ENCODE results near the gene RXRA. TPM values are rescaled to one million over a fixed set of nuclear protein-coding genes. Genes with fewer than 3 reads are reported as not detected.

Gene RXRA
- total RNA-seq, 1 donor from 2014 or later: 20.5 TPM

DNA sequence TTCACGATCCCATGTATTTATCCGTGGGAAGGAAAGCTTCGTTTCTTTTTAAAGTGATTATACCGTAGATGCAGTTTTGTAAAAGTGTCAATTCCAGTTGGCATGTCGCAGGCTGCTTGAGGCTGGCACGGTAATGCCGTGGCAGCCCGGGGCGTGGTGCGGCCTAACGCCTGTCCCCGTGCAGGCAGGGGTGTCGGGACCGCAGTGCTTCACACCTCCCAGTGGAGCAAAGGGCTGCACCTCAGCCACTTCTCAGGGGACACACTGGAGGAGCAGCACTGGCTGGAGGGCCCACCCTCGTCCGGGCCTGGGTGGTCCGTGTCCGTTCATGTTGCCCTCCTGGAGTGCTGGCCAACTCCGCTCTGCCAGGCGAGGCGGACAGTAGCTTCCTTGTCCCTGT, 103.2 kb downstream of the RXRA start:
- no peak overlapping the region for H3K4me3 Mint-ChIP-seq (ENCODE audit: unreplicated experiment)
- no peak for DNase-seq
- TF ChIP-seq, protein P1, sequence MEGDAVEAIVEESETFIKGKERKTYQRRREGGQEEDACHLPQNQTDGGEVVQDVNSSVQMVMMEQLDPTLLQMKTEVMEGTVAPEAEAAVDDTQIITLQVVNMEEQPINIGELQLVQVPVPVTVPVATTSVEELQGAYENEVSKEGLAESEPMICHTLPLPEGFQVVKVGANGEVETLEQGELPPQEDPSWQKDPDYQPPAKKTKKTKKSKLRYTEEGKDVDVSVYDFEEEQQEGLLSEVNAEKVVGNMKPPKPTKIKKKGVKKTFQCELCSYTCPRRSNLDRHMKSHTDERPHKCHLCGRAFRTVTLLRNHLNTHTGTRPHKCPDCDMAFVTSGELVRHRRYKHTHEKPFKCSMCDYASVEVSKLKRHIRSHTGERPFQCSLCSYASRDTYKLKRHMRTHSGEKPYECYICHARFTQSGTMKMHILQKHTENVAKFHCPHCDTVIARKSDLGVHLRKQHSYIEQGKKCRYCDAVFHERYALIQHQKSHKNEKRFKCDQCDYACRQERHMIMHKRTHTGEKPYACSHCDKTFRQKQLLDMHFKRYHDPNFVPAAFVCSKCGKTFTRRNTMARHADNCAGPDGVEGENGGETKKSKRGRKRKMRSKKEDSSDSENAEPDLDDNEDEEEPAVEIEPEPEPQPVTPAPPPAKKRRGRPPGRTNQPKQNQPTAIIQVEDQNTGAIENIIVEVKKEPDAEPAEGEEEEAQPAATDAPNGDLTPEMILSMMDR (IDR thresholded peaks at IDR 0.05; ENCODE audit: partially characterized antibody, unreplicated experiment): no peak
- H3K9me3 Mint-ChIP-seq (ENCODE audit: unreplicated experiment): no peaks in the 10 kb centered on the region
- no peak overlapping the region for H3K27ac Mint-ChIP-seq (ENCODE audit: unreplicated experiment)
- no peaks in the 10 kb centered on the region for H3K27me3 Mint-ChIP-seq (ENCODE audit: unreplicated experiment)
- peaks cover 5% of the 10 kb centered on the region for H3K4me1 Mint-ChIP-seq (ENCODE audit: low read depth, unreplicated experiment)
- H3K36me3 Mint-ChIP-seq (ENCODE audit: unreplicated experiment): no peaks in the 10 kb centered on the region

DNA sequence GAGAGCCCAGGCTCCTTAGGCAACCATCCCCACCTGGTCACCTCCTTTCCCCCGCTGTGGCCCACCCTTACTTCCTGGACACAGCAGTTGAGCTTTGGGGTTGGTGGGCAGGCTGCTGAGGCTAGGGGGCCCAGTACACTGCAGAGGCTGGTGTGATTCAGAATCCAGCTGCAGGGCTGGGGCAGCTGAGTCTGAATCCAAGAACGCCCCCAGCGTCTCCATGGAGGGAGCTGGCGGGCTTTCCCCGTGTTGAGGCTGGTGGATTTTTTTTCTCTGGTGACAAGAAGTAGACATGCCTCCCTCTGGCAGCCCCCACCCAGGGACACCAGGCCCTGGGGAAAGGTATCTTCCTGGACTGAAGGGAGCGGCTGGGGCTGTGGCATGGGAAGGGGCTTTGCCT, 104.8 kb downstream of the RXRA start:
- Mint-ChIP-seq H3K27me3 (ENCODE audit: unreplicated experiment) (peaks cover 8% of the 10 kb centered on the region), H3K36me3 (ENCODE audit: unreplicated experiment) (no peaks in the 10 kb centered on the region), H3K9me3 (ENCODE audit: unreplicated experiment) (peaks cover 3% of the 10 kb centered on the region), H3K27ac (ENCODE audit: unreplicated experiment) (no peak overlapping the region), H3K4me3 (ENCODE audit: unreplicated experiment) (no peak overlapping the region), H3K4me1 (ENCODE audit: low read depth, unreplicated experiment) (peaks cover 12% of the 10 kb centered on the region)
- TF ChIP-seq, protein P1 (IDR thresholded peaks at IDR 0.05; ENCODE audit: partially characterized antibody, unreplicated experiment): no peak
- no peak for DNase-seq

DNA sequence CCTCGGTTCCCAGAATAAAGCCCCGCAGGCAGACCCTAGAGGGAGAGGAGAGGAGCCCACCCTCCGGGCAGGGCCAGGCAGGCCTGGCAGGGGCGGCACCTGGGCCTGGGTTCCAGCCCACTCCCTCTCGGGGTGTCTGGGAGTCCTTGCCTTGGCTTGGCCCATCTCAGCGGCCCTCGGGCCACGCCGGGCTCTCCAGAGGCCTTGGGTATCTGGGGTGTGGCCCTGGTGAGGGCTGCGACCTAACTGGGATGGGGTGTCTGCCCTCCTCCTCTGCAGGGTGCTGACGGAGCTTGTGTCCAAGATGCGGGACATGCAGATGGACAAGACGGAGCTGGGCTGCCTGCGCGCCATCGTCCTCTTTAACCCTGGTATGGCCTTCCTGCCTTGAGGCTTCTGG, 105.4 kb downstream of the RXRA start:
- H3K27me3 Mint-ChIP-seq (ENCODE audit: unreplicated experiment): peaks cover 8% of the 10 kb centered on the region
- no peak overlapping the region for H3K4me3 Mint-ChIP-seq (ENCODE audit: unreplicated experiment)
- H3K27ac Mint-ChIP-seq (ENCODE audit: unreplicated experiment): no peak overlapping the region
- H3K9me3 Mint-ChIP-seq (ENCODE audit: unreplicated experiment): peaks cover 5% of the 10 kb centered on the region
- TF ChIP-seq, protein P1 (IDR thresholded peaks at IDR 0.05; ENCODE audit: partially characterized antibody, unreplicated experiment): no peak
- H3K36me3 Mint-ChIP-seq (ENCODE audit: unreplicated experiment): no peaks in the 10 kb centered on the region
- DNase-seq: no peak
- peaks cover 18% of the 10 kb centered on the region for H3K4me1 Mint-ChIP-seq (ENCODE audit: low read depth, unreplicated experiment)

DNA sequence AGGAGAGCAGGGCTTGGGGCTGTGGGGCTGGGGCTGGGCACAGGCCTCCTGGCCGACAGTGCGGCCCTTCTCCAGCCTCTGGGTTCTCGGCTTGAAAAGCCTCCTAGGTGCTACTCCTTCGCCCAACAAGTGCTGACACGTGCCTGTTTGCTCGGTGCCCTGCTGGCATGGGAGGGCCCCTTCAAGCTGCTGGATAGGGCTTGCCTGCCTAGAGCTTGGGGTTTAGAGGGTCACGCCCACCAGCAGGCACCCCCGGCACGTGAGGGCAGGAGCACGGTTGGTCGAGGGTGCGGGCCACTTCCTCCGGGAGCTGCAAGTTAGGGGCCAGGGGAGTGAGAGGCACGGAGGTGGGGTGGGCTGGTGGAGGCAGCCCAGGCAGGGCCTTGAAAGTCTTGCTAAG, 106.2 kb downstream of the RXRA start:
- Mint-ChIP-seq H3K9me3 (ENCODE audit: unreplicated experiment) (peaks cover 5% of the 10 kb centered on the region), H3K4me1 (ENCODE audit: low read depth, unreplicated experiment) (peaks cover 22% of the 10 kb centered on the region), H3K27me3 (ENCODE audit: unreplicated experiment) (peaks cover 8% of the 10 kb centered on the region), H3K27ac (ENCODE audit: unreplicated experiment) (no peak overlapping the region), H3K36me3 (ENCODE audit: unreplicated experiment) (no peaks in the 10 kb centered on the region), H3K4me3 (ENCODE audit: unreplicated experiment) (no peak overlapping the region)
- DNase-seq: no peak
- TF ChIP-seq, protein P1 (IDR thresholded peaks at IDR 0.05; ENCODE audit: partially characterized antibody, unreplicated experiment): no peak

DNA sequence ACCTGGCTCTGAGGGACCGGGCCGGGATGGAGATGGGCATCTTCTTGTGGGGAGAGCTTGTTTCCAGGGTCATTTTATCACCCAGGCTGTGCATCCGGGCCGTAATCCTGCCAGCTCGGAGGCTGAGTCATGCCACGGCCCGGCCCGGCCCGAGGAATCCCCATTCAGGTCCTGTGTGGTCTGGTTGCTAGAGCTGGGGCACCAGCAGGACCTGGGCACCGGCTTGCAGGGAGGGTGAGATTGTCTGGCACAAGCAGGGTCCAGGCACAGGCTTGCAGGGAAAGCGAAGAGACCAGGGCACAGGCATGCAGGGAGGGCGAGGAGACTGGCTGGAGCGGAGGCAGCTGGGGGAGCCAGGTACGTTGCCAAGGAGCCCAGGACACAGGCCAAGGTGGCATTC, 106.8 kb downstream of the RXRA start:
- DNase-seq: no peak
- Mint-ChIP-seq H3K9me3 (ENCODE audit: unreplicated experiment) (peaks cover 5% of the 10 kb centered on the region), H3K4me3 (ENCODE audit: unreplicated experiment) (no peak overlapping the region), H3K4me1 (ENCODE audit: low read depth, unreplicated experiment) (peaks cover 23% of the 10 kb centered on the region), H3K27me3 (ENCODE audit: unreplicated experiment) (peaks cover 8% of the 10 kb centered on the region), H3K27ac (ENCODE audit: unreplicated experiment) (no peak overlapping the region), H3K36me3 (ENCODE audit: unreplicated experiment) (no peaks in the 10 kb centered on the region)
- TF ChIP-seq, protein P1 (IDR thresholded peaks at IDR 0.05; ENCODE audit: partially characterized antibody, unreplicated experiment): no peak

Measured in glutamatergic neuron (in vitro differentiated cells).